Brain microvascular endothelial cell (primary cell): ENCODE data around the gene CRHR1.

Source experiments
- DNase-seq: peaks from one replicate; pipeline ENCODE4 v3.0.0-alpha.2; 2020
- H3K27ac ChIP-seq: fragments of 250-450 bp; sonication (Bioruptor Pico); 2 replicates; pipeline ENCODE4 v1.5.1; 2020; ENCODE audit warnings: mild to moderate bottlenecking, moderate library complexity
- H3K27me3 ChIP-seq: fragments of 250-450 bp; sonication (Bioruptor Pico); replicated peaks from 2 replicates; pipeline ENCODE4 v1.5.1; 2020; ENCODE audit warnings: mild to moderate bottlenecking
- H3K36me3 ChIP-seq: fragments of 250-450 bp; sonication (Bioruptor Pico); replicated peaks from 2 replicates; pipeline ENCODE4 v1.5.1; 2020; ENCODE audit warnings: mild to moderate bottlenecking
- H3K4me3 ChIP-seq: 2 replicates; pipeline ENCODE4 v1.5.1; 2011; ENCODE audit warnings: low read depth, mild to moderate bottlenecking, control low read depth, low read length, moderate library complexity
- CTCF ChIP-seq: IDR thresholded peaks from 2 replicates; pipeline ENCODE4 v1.5.1; 2011; ENCODE audit warnings: low read depth, mild to moderate bottlenecking, moderate library complexity, low read length, control low read depth, inconsistent platforms; ENCODE audit errors: missing control alignments
- in situ Hi-C: cut with HindIII; loops from 2 replicates; pipeline ENCODE4 v1.10.0; 2017; ENCODE audit warnings: low sequenced_read_pairs, low pct_ligation_motif_present

Gene CRHR1

DNA sequence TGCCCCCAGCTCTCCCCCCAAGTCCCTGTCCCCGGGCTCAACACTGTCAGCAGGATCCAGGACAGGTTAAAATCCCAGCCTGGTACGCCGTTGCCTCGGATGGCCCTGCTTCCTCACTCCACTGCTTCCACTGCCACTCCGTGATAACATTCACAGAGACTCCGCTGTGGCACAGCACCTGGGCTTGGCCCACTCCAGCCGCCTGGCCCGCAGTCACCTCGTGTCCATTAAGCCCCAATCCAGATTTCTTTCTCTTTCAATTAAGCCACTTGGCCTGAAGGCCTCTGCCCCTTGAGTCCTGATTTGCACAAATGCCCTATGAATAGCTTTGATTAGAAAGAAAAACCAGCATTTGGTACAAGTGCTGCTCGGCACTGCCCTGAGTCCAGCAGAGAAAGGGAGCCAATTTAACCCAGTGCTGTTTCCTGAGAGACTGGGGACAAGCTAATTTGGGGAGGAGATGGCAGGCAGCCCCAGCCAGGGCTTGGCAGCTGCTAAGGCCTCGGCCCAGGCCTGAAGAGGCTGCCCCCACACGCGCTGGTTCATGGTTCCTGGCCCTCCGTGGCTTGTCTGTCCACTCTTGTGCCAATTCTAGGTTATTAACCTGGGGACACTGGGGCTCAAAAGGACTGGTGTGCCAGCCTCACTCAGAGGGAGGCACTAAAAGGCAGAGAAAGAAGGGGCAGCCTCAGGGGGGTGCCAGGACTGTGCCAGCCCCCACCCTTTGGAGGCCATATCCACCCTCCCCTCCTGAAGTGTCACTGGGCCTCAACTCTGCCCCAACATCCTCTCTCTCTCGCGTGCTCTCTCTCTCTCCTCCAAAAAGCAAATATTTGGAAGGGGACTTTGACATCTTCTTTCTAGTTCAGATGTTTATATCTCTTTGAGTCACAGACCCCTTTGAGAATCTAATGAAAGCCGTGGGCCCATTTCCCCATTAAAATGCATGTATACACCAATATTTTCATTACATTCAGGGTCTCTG lies 30.8 kb downstream of the CRHR1 start:
- in situ Hi-C loops, result no loop called here
- no peak for DNase-seq
- no peak overlapping the region for H3K27ac ChIP-seq
- no peak for TF ChIP-seq CTCF
- H3K4me3 ChIP-seq, result no peak overlapping the region
- H3K27me3 ChIP-seq, result no peaks in the 10 kb centered on the region
- H3K36me3 ChIP-seq, result no peaks in the 10 kb centered on the region

- H3K36me3 ChIP-seq, result no peaks in the 10 kb centered on the region
- no peak overlapping the region for H3K4me3 ChIP-seq
- TF ChIP-seq CTCF, result no peak
- H3K27me3 ChIP-seq, result no peaks in the 10 kb centered on the region
- no peak for DNase-seq
- H3K27ac ChIP-seq, result no peak overlapping the region
- in situ Hi-C loops, result no loop called here
These were observed 31.6 kb downstream of the CRHR1 start for GRCh38 chr17:45815752-45816151.

- in situ Hi-C loops, result no loop called here
- no peak for TF ChIP-seq CTCF
- H3K27ac ChIP-seq, result no peak overlapping the region
- no peaks in the 10 kb centered on the region for H3K36me3 ChIP-seq
- H3K27me3 ChIP-seq, result no peaks in the 10 kb centered on the region
- H3K4me3 ChIP-seq, result no peak overlapping the region
- no peak for DNase-seq
These were observed 33.9 kb downstream of the CRHR1 start for GRCh38 chr17:45818041-45818440.

- H3K36me3 ChIP-seq, result no peaks in the 10 kb centered on the region
- no peak for DNase-seq
- H3K27ac ChIP-seq, result no peak overlapping the region
- in situ Hi-C loops, result no loop called here
- no peaks in the 10 kb centered on the region for H3K27me3 ChIP-seq
- no peak overlapping the region for H3K4me3 ChIP-seq
- no peak for TF ChIP-seq CTCF
These were observed 34.6 kb downstream of the CRHR1 start for GRCh38 chr17:45818699-45819098.

GRCh38 chr17:45819632-45820031 lies 35.5 kb downstream of the CRHR1 start:
- in situ Hi-C loops, result no loop called here
- no peaks in the 10 kb centered on the region for H3K36me3 ChIP-seq
- TF ChIP-seq CTCF, result no peak
- no peak overlapping the region for H3K4me3 ChIP-seq
- DNase-seq, result no peak
- H3K27ac ChIP-seq, result no peak overlapping the region
- H3K27me3 ChIP-seq, result no peaks in the 10 kb centered on the region
